ENCODE data around the gene COL25A1.

The COL25A1 gene

GRCh38 chr4:109131559-109131958 lies 170.9 kb downstream of the COL25A1 start:
- TF ChIP-seq CTCF (conservative IDR thresholded peaks at IDR 0.05; ENCODE audit: control insufficient read depth, insufficient read depth, low read depth, low read length): no peak
- H3K4me3 ChIP-seq (ENCODE audit: control insufficient read depth, low read depth, low read length): no peak overlapping the region
- no peak for DNase-seq (ENCODE audit: low read depth)

GRCh38 chr4:109128589-109128988 lies 173.9 kb downstream of the COL25A1 start:
- DNase-seq (ENCODE audit: low read depth): no peak
- TF ChIP-seq CTCF (conservative IDR thresholded peaks at IDR 0.05; ENCODE audit: control insufficient read depth, insufficient read depth, low read depth, low read length): no peak
- no peak overlapping the region for H3K4me3 ChIP-seq (ENCODE audit: control insufficient read depth, low read depth, low read length)

GRCh38 chr4:109127866-109128265 lies 174.6 kb downstream of the COL25A1 start:
- no peak for DNase-seq (ENCODE audit: low read depth)
- no peak overlapping the region for H3K4me3 ChIP-seq (ENCODE audit: control insufficient read depth, low read depth, low read length)
- TF ChIP-seq CTCF (conservative IDR thresholded peaks at IDR 0.05; ENCODE audit: control insufficient read depth, insufficient read depth, low read depth, low read length): no peak

GRCh38 chr4:109126856-109127255 lies 175.6 kb downstream of the COL25A1 start:
- TF ChIP-seq CTCF (conservative IDR thresholded peaks at IDR 0.05; ENCODE audit: control insufficient read depth, insufficient read depth, low read depth, low read length): no peak
- no peak overlapping the region for H3K4me3 ChIP-seq (ENCODE audit: control insufficient read depth, low read depth, low read length)
- DNase-seq (ENCODE audit: low read depth): peak; percentile 15

- TF ChIP-seq CTCF (conservative IDR thresholded peaks at IDR 0.05; ENCODE audit: control insufficient read depth, insufficient read depth, low read depth, low read length): no peak
- no peak overlapping the region for H3K4me3 ChIP-seq (ENCODE audit: control insufficient read depth, low read depth, low read length)
Measured at GRCh38 chr4:109125084-109125483, 177.4 kb downstream of the COL25A1 start.

GRCh38 chr4:109123951-109124350 lies 178.5 kb downstream of the COL25A1 start:
- no peak for TF ChIP-seq CTCF (conservative IDR thresholded peaks at IDR 0.05; ENCODE audit: control insufficient read depth, insufficient read depth, low read depth, low read length)
- no peak for DNase-seq (ENCODE audit: low read depth)
- H3K4me3 ChIP-seq (ENCODE audit: control insufficient read depth, low read depth, low read length): no peak overlapping the region

More at GRCh38 chr4:109125084-109125483, 177.4 kb downstream of the COL25A1 start:
- no peak for DNase-seq (ENCODE audit: low read depth)

GRCh38 chr4:109121561-109121960 lies 180.9 kb downstream of the COL25A1 start:
- no peak overlapping the region for H3K4me3 ChIP-seq (ENCODE audit: control insufficient read depth, low read depth, low read length)
- no peak for DNase-seq (ENCODE audit: low read depth)
- TF ChIP-seq CTCF (conservative IDR thresholded peaks at IDR 0.05; ENCODE audit: control insufficient read depth, insufficient read depth, low read depth, low read length): no peak

Measured in fibroblast of mammary gland (primary cell).